ENCODE results near the gene ASH1L.
"Not testable (repeated sequence)": the region's sequence is repeated elsewhere in the genome, so short reads cannot be mapped to it uniquely, and the experiment has no call there.

GRCh38 chr1:155488419-155488818, 74.2 kb downstream of the ASH1L start:
- TF ChIP-seq, protein P1, sequence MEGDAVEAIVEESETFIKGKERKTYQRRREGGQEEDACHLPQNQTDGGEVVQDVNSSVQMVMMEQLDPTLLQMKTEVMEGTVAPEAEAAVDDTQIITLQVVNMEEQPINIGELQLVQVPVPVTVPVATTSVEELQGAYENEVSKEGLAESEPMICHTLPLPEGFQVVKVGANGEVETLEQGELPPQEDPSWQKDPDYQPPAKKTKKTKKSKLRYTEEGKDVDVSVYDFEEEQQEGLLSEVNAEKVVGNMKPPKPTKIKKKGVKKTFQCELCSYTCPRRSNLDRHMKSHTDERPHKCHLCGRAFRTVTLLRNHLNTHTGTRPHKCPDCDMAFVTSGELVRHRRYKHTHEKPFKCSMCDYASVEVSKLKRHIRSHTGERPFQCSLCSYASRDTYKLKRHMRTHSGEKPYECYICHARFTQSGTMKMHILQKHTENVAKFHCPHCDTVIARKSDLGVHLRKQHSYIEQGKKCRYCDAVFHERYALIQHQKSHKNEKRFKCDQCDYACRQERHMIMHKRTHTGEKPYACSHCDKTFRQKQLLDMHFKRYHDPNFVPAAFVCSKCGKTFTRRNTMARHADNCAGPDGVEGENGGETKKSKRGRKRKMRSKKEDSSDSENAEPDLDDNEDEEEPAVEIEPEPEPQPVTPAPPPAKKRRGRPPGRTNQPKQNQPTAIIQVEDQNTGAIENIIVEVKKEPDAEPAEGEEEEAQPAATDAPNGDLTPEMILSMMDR (conservative IDR thresholded peaks at IDR 0.05; ENCODE audit: low read depth in 2 of 2), result not testable (repeated sequence)
- TF ChIP-seq POLR2AphosphoS5 (IDR thresholded peaks at IDR 0.05; ENCODE audit: low read depth); EZH2 (IDR thresholded peaks at IDR 0.05; ENCODE audit: low read depth, unreplicated experiment); JUNB (IDR thresholded peaks at IDR 0.05; ENCODE audit: unreplicated experiment): not testable (repeated sequence)

All from GM23338 (cell line).